ENCODE data around the gene TTC22. TPM values are rescaled to one million over a fixed set of nuclear protein-coding genes. Genes with fewer than 3 reads are reported as not detected.

The TTC22 gene
- polyA plus RNA-seq, 1 experiment = not detected

GRCh38 chr1:54819195-54819536 lies 18.0 kb upstream of the TTC22 start:
- H3K27me3 ChIP-seq (ENCODE audit: control insufficient read depth, insufficient read depth, low read length) = peaks cover 10% of the 10 kb centered on the region
- H3K4me3 ChIP-seq (ENCODE audit: low read depth, low read length) = no peak overlapping the region
- no peak for TF ChIP-seq CTCF (IDR thresholded peaks at IDR 0.05; ENCODE audit: insufficient read depth, low read depth, low read length)
- POLR2A ChIA-PET = no interaction called here
- DNase-seq (ENCODE audit: low read depth) = no peak
- CTCF ChIA-PET = interaction anchor here (1.3 kb wide), 1 partner anchor 9 kb away, joined by 3 read pairs; no protein-coding TSS in a partner anchor
- H3K36me3 ChIP-seq (ENCODE audit: control insufficient read depth, insufficient read depth, low read length) = no peaks in the 10 kb centered on the region

- H3K36me3 ChIP-seq (ENCODE audit: control insufficient read depth, insufficient read depth, low read length) = no peaks in the 10 kb centered on the region
- no peak for TF ChIP-seq CTCF (IDR thresholded peaks at IDR 0.05; ENCODE audit: insufficient read depth, low read depth, low read length)
- ChIA-PET CTCF (interaction anchor here (1.0 to 1.3 kb wide), 2 partner anchors 9 kb away, joined by 3 read pairs; no protein-coding TSS in a partner anchor), POLR2A (no interaction called here)
- no peak for DNase-seq (ENCODE audit: low read depth)
- no peak overlapping the region for H3K4me3 ChIP-seq (ENCODE audit: low read depth, low read length)
- peaks cover 13% of the 10 kb centered on the region for H3K27me3 ChIP-seq (ENCODE audit: control insufficient read depth, insufficient read depth, low read length)
These were observed 17.5 kb upstream of the TTC22 start for GRCh38 chr1:54818461-54819194.

GRCh38 chr1:54816951-54817350 lies 15.8 kb upstream of the TTC22 start:
- POLR2A ChIA-PET = no interaction called here
- TF ChIP-seq CTCF (IDR thresholded peaks at IDR 0.05; ENCODE audit: insufficient read depth, low read depth, low read length) = no peak
- DNase-seq (ENCODE audit: low read depth) = no peak
- Histone ChIP-seq H3K36me3 (ENCODE audit: control insufficient read depth, insufficient read depth, low read length) (no peaks in the 10 kb centered on the region), H3K4me3 (ENCODE audit: low read depth, low read length) (no peak overlapping the region), H3K27me3 (ENCODE audit: control insufficient read depth, insufficient read depth, low read length) (peaks cover 16% of the 10 kb centered on the region)
- CTCF ChIA-PET = no interaction called here

GRCh38 chr1:54816130-54816529 lies 15.0 kb upstream of the TTC22 start:
- Histone ChIP-seq H3K4me3 (ENCODE audit: low read depth, low read length) (no peak overlapping the region), H3K36me3 (ENCODE audit: control insufficient read depth, insufficient read depth, low read length) (no peaks in the 10 kb centered on the region), H3K27me3 (ENCODE audit: control insufficient read depth, insufficient read depth, low read length) (peaks cover 17% of the 10 kb centered on the region)
- DNase-seq (ENCODE audit: low read depth) = no peak
- ChIA-PET CTCF (interaction anchor here (0.9 to 1.5 kb wide), 3 partner anchors 9 to 15 kb away, joined by 3 to 4 read pairs (median 3); partner anchors contain the start of gene TTC22), POLR2A (no interaction called here)
- TF ChIP-seq CTCF (IDR thresholded peaks at IDR 0.05; ENCODE audit: insufficient read depth, low read depth, low read length) = no peak

- no peak for TF ChIP-seq CTCF (IDR thresholded peaks at IDR 0.05; ENCODE audit: insufficient read depth, low read depth, low read length)
- no peak for DNase-seq (ENCODE audit: low read depth)
- POLR2A ChIA-PET = no interaction called here
- Histone ChIP-seq H3K4me3 (ENCODE audit: low read depth, low read length) (no peak overlapping the region), H3K36me3 (ENCODE audit: control insufficient read depth, insufficient read depth, low read length) (no peaks in the 10 kb centered on the region), H3K27me3 (ENCODE audit: control insufficient read depth, insufficient read depth, low read length) (peaks cover 17% of the 10 kb centered on the region)
- CTCF ChIA-PET = interaction anchor here (0.6 to 1.5 kb wide), 4 partner anchors 8 to 292 kb away, joined by 3 to 5 read pairs (median 4); partner anchors contain the start of gene TTC22
These were observed 14.2 kb upstream of the TTC22 start for GRCh38 chr1:54815086-54815876.

All from BJ (cell line).